ENCODE data around the gene CRTAP.

DNA sequence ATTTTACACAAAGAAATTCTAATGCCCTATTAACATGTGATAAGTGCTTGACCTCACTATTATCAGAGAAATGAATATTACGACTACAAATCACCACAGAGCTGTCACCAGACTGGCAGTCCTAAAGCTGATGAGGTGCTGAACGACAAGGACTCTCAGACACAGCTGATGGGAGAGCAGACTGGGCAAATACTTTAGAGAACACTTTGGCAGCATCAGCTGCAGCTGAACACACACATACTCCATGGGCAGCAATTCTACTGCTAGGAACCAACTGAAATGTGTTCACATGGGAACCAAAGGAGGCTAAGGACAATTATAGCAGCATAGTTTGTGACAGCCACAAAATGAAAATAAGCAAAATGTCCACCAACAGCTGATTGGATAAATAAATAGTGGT lies 59.3 kb downstream of the CRTAP start:
- no peak for TF ChIP-seq POLR2AphosphoS5 (IDR thresholded peaks at IDR 0.05)
- TF ChIP-seq, protein P1, sequence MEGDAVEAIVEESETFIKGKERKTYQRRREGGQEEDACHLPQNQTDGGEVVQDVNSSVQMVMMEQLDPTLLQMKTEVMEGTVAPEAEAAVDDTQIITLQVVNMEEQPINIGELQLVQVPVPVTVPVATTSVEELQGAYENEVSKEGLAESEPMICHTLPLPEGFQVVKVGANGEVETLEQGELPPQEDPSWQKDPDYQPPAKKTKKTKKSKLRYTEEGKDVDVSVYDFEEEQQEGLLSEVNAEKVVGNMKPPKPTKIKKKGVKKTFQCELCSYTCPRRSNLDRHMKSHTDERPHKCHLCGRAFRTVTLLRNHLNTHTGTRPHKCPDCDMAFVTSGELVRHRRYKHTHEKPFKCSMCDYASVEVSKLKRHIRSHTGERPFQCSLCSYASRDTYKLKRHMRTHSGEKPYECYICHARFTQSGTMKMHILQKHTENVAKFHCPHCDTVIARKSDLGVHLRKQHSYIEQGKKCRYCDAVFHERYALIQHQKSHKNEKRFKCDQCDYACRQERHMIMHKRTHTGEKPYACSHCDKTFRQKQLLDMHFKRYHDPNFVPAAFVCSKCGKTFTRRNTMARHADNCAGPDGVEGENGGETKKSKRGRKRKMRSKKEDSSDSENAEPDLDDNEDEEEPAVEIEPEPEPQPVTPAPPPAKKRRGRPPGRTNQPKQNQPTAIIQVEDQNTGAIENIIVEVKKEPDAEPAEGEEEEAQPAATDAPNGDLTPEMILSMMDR (IDR thresholded peaks at IDR 0.05): no peak

Measured in sigmoid colon (tissue), 4 donors.